Mucosa of gallbladder (tissue), 1 donor: Measurements from ENCODE around the gene FAM8A1. TPM values are rescaled to one million over a fixed set of nuclear protein-coding genes. Genes with fewer than 3 reads are reported as not detected.
"Not testable (repeated sequence)": the region's sequence is repeated elsewhere in the genome, so short reads cannot be mapped to it uniquely, and the experiment has no call there.

Experiments used
- DNase-seq: peaks from one replicate; pipeline ENCODE4 v3.0.0-alpha.2; 2020; ENCODE audit warnings: low spot score
- total RNA-seq: library from RNA; stranded (reverse); gene quantifications from one replicate; pipeline ENCODE4 v1.2.1, GENCODE V29; 2021
- donor health status: DM: no; HTN: no; CAD: no.

The FAM8A1 gene, protein sequence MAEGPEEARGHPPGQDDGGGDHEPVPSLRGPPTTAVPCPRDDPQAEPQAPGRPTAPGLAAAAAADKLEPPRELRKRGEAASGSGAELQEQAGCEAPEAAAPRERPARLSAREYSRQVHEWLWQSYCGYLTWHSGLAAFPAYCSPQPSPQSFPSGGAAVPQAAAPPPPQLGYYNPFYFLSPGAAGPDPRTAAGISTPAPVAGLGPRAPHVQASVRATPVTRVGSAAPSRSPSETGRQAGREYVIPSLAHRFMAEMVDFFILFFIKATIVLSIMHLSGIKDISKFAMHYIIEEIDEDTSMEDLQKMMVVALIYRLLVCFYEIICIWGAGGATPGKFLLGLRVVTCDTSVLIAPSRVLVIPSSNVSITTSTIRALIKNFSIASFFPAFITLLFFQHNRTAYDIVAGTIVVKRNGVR
- 34.3 TPM for total RNA-seq

DNA sequence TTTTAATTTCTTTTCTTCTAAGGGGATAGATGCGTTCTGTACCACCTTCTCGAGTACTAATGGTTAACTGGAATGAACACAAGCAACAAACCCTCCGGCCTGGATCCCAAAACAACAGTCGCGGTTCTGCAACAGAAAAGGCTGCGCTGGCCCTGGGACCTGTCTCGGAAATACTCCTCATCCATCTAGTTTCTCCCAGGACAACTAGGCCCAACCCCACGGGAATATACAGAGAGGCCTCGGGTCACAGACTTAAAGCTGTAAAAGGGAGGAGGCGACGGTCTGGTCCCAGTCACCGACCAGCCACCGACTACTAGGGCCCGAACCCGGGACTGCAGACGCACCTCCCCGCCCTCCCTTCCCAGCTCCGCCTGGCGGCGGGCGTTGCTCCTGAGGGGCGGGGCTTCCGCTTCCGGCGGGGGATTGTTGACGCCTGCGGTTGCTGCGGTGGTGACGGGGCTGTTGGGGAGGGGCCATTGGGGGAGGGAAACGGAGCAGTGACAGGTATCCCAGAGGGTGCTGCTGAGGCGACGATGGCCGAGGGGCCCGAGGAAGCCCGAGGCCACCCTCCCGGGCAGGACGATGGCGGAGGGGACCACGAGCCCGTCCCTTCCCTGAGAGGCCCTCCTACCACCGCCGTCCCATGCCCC is at the start of gene FAM8A1:
Gene FAM8A1, plus strand, starts transcription at position 426 of the 650 bp plus-strand sequence. Its CDS starts 108 bp downstream, at position 534.
- DNase-seq: peak; percentile 95

DNA sequence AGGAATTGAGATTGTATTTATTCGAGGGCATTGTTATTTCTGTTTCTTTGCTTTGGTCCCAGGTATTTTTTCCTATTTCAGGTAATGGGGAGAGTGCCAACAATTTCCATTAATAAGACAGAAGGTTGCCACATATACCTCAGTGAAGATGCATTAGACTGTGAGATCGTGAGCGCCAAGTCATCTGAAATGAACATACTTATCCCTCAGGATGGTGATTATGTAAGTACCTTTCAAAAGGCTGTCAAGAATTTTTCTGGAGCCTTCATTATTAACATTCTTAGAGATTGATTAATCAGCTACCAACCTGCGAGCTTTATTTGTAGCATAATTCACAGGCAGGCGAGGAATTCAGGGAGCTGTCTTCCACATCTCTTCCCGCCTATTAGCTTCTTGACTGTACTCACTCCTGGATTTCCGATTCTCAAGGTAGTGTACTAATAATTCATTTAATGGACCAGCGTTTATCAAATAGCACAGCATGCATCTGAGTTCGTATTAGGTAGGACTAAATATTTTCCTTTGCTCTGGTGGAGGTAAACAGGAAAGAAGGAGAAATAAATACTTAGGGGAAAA is 48.6 kb upstream of the FAM8A1 start:
- DNase-seq: no peak

DNA sequence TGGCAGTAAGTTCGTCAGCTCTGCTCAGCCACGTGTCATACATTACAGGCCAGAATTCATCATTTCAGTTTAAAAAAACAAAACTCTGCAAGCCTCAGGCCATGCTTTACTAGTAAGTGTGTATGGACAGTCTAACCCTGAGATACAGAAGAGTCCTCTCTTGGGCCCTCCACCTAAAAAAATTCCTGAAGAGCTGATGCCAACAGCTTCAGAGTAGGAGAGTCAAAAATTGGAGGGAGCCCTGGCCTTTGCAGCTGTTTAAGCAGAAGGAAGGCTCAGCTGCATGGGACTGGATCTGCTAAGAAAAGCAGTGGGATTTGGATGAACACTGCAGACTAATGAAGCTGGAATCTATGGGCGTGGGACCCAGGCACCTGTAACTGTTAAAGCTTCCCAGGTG is 47.2 kb upstream of the FAM8A1 start:
- DNase-seq: no peak

DNA sequence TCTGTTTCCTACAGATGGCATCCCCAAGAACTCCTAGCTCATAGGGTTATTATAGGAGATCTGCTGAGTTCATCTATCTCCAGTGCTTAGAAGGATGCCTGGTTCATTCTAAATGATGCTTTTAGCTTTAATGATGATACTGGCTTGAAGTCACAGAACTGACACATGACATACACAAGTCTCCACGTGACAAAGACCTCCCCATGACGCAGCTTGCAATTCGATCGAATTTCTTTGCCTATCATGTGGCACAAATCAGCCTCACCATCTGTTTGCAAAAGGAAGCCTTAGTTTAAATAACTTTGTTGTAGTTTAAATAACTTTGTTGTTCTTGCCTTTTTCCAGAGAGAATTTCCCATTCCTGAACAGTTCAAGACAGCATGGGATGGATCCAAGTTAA is 44.1 kb upstream of the FAM8A1 start:
- DNase-seq: no peak

DNA sequence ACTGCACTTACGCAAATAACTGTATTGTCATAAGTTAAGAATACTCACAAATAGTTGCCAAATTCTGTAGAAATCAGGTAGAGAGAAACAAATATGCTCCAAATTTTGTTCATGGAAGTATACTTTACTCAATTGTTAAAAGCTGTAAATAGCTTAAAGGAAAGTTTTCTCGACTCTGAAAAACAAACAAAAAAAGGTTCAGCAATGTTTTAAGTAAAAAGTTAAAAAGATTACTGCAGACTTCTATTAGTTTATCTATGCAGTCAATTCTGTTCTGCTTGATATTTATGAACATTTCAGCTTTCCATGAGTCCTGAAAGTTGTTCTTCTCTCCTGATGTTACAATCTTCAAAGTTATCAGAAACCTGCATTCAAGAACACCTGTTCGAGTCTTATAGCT is 37.5 kb upstream of the FAM8A1 start:
- no peak for DNase-seq

DNA sequence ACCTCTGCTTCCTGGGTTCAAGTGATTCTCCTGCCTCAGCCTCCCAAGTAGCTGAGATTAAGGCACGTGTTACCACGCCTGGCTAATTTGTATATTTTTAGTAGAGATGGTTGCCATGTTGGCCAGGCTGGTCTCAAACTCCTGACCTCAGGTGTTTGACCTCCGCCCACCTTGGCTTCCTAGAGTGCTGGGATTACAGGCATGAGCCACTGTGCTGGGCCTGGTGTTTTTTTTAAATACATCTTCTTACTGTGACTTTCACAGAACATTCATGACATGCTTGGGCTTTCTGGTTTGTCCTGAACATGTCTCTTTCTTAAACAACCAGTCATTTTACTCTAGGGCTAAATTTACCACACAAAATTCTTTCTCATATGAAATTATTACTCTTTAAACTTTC is 34.7 kb upstream of the FAM8A1 start:
- DNase-seq: no peak

DNA sequence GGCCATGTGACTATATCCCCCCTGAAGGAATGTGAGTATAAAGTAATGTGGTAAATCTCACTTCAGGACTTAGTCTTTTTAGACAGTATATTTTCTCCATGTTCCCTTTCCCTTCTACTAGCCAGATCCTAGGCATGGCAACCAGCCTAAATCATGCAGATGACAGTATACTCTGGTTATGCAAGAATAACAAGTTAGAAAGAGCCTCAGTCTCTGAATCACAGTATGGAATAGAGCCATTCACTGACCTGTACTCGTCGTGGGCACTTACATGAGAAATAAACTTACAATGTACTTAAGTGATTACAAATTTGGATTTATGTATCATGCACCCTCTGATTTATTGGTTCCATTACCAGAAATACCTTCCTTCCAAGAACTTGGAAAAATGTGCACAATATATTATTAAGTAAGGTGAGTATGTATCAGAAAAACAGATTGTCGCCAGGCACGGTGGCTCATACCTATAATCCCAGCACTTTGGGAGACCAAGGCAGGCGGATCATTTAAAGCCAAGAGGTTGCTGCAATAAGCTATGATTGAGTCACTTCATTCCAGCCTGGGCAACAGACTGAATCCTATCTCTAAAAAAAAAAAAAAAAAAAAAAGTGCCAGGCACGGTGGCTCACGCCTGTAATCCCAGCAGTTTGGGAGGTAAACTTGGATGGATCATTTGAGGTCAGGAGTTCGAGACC is 25.1 kb upstream of the FAM8A1 start:
- no peak for DNase-seq

DNA sequence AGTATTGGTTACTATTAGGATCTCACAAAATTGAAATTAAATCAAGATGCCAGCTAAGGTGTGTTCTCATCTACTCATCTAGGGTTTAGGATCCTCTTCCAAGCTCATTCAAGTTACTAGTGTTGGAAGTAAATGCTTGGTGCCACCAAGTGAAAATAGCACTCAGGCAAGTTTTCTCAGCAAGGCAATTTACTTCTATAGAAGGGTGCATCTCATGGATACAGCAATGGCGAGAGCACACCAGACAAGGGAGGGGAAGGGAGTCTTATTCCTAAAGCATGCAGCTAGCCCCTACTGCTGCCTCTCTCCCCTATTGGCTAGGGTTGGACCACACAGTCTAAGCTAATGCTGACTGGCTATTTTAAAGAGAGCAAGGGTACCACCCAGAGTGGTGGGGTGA is 23.0 kb upstream of the FAM8A1 start:
- no peak for DNase-seq

DNA sequence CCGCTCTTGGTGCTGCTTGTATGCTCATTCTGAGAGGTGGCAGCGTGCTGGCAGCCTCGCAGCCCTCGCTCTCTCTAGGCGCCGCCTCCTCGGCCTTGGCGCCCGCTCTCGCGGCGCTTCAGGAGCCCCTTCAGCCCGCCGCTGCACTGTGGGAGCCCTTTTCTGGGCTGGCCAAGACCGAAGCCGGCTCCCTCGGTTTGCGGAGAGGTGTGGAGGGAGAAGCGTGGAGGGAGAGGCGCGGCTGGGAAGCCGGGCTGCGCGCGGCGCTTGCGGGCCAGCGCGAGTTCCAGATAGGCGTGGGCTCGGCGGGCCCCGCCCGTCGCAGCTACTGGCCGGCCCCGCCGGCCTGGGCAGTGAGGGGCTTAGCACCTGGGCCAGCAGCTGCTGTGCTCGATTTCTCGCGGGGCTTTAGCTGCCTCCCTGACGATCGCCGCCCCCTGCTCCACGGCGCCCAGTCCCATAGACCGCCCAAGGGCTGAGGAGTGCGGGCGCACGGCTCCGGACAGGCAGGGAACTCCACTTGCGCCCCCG is 19.5 kb upstream of the FAM8A1 start:
- DNase-seq: no peak

DNA sequence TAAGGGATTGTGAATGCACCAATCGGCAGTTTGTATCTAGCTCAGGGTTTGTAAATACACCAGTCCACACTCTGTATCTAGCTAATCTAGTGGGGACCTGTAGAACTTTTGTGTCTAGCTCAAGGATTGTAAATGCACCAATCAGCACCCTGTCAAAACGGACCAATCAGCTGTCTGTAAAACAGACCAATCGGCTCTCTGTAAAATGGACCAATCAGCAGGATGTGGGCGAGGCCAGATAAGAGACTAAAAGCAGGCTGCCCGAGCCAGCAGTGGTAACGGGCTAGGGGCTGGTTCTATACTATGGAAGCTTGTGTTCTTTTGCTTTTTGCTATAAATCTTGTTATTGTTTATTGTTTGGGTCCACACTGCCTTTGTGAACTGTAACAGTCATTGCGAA is 18.8 kb upstream of the FAM8A1 start:
- DNase-seq: not testable (repeated sequence)

DNA sequence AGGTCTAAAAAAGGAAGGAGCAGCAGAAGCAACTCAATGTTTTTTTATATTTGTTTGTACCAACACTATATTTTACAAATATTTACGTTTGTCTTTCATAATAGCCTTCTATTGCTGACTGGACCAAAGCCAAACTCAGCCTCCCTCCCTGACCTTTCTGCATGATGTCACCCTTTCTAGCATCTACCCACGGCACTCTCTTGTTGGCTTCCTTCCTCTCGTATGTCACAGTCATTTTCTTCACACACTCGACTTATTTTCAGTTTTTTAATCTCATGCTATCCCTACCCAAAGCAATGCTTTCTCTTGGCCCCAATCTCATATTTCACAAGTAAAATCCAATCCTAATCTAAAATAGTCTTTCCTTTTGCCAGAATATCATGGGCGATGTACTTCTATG is 16.3 kb upstream of the FAM8A1 start:
- DNase-seq: no peak

DNA sequence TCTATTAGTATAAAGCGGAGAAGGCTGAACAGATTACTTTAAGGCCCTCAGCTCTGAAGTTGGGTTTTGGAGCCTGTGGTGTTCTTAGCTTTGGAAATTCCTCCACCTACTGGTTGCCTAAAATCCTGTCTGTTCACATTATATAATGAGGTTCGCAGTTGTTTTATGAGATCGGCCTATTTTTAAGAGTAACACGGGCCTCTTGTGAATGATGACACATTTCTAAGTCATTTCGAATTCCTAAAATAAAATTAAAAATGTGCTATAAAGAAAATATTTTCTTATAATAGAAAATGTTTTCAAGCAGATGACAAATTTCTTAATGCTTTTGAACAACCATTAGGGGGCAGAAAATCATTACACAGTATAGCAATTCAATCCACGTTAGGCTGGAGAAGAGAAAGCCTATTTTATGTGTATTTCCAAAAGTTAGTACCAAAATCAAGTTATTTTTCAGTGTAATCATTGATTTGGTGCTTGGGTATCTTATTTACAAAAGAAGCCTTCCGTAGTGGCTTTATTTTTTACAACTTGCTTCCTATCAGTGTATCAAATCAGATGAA is 15.8 kb upstream of the FAM8A1 start:
- peak; percentile 34 for DNase-seq

DNA sequence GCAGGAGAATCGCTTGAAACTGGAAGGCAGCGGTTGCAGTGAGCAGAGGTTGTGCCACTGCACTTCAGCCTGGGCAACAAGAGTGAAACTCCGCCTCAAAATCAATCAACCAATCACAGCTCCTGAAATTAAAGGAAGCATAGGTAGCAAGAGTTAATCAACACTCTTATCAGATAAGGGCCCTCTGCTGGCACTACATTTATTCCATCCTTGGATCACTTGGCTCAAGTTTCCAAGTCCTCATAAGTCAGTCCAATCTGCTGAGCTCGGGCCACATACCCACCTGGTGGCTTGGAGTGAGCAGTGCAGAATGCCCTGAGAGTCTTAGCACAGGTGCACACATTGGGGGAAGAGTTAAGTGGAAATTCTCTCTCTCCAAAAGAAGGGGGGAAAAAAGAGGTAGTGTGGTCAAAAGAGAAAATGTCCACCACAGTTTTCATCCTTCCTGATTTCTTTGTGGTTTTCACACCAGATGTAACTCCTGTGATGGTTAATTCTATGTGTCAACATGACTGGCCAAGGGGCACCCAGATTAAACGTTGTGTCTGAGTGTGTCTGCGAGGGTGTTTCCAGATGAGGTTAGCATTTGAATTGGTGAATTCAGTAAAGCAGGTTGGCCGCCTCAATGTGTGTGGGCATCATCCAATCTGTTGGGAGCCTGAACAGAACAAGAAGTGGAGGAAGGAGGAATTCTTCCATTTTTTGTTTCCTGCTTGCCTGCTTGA is 14.2 kb upstream of the FAM8A1 start:
- DNase-seq: peak; percentile 59

DNA sequence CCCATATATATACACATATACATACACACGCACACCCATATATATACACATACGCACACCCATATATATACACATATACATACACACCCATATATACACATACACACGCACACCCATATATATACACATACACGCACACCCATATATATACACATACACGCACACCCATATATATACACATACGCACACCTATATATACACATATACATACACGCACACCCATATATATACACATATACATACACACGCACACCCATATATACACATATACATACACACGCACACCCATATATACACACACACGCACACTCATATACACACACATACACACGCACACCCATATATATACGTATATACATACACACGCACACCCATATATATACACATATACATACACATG is 13.5 kb upstream of the FAM8A1 start:
- DNase-seq: not testable (repeated sequence)

DNA sequence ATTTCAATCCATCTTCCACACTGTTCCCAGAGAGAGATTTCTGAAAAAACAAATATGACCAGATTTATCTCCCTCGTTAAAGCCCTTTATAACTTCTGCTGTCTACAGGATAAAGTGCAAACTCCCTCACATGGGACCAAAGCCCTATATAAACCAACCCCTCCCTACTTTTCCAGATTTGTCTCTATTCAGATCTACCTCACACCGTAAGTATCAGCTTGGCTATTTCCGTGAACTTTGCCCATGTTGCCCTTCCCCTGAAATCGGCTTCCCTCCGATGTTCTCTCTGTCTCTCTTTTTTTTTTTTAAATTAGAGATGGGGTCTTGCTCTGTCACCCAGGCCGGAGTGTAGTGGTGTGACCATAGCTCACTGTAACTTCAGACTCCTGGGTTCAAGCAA is 12.1 kb upstream of the FAM8A1 start:
- no peak for DNase-seq

DNA sequence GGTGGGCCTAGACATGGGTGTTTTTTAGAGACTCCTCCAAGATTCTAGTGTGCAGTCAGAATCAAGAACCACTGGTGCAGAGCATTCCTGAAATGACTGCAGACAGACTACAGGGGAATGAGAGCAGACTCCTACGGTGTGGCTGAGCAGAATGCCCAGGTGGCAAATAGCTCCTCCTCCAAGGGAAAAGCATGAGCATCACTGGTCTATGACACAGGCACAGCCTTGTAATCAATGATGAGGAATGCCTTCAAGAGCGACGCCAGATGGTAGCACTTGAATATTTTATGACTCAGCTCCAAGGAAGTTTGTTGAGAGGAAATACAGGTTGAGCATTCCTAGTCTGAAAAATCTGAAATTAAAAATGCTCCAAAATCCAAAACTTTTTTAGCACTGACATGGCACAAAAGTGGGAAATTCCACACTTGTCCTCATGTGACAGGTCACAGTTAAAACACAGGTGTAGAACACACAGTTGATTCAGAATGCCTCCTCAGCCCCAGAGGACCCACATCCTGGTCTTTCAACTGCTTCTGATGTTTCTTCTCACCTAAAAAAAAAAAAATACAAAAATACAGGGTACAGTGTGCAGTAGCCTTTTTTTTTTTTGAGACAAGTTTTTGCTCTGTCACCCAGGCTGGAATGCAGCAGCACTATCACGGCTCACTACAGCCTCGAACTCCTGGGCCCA is 10.6 kb upstream of the FAM8A1 start:
- peak; percentile 66 for DNase-seq

DNA sequence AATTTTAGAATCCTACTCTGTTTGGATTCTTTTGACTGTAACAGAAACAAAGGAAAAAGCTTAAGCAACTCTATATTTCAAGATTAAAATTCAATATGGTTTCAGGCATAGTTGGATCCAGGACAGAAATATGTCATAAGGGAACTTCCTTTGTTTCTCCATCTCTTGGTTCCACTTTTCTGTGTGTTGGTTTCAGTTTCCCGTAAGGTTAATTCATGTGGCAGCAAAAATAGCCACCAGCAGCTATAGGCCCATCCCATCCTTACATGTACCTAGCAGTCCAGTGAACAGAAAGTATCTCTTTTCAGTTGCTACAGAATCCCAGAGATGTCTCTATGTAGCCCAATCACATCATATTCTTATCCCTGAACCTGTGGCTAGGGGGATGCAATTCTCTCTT is 8.8 kb upstream of the FAM8A1 start:
- DNase-seq: no peak

DNA sequence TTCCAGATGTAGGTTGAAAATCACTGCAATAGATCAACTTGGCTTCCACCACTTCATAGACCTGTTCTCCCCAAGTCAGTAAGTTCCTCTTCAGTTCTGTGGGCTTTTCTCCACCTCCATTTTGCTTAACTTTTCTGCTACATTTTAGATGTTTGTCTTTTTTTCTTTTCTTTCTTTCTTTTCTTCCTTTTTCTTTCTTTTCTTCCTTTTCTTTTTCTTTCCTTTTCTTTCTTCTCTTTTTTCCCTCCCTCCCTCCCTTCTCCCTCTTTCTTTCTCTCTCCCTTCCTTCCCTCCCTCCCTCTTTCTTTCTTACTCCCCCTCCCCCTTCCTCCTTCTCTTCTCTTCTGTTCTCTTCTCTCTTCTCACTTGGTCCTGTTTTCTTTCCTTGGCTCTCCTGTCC is 6.9 kb upstream of the FAM8A1 start:
- DNase-seq: no peak

DNA sequence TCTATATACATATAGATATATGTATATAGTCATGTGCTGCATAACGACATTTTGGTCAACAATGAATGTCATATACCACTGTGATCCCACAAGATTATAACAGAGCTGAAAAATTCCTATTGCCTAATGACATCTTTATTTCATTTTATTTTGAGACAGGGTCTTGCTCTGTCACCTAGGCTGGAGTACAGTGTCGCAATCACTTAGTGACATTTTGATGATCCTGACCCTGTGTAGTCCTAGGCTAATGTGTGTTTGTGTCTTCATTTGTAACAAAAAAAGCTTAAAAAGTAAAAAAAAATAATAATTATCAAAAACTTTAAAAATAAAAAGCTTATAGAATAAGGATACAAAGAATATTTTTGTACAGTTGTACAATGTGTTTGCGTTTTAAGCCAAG is 4.0 kb upstream of the FAM8A1 start:
- DNase-seq: no peak

DNA sequence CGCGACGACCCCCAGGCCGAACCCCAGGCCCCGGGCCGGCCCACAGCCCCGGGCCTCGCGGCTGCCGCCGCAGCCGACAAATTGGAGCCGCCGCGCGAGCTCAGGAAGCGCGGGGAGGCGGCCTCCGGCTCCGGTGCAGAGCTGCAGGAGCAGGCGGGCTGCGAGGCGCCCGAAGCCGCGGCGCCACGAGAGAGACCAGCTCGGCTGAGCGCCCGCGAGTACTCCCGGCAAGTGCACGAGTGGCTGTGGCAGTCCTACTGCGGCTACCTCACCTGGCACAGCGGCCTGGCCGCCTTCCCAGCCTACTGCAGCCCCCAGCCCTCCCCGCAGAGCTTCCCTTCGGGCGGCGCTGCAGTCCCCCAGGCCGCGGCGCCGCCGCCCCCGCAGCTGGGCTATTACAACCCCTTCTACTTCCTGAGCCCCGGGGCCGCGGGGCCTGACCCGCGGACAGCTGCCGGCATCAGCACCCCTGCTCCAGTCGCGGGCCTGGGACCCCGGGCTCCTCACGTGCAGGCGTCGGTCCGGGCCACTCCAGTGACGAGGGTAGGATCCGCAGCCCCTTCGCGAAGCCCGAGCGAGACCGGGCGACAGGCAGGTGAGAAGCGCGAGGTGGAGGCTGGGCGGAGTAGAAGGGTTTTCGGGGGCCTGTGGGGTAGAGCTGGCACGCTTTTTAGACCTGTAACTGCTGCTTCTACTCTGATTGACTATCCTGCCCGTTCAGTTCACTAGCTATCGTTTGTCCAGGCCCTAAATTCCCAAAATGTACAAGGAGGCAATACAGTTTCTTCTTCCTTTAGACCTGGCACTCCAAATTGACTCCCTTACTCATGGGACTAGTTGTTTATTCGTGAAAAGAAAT is 654 bp downstream of the FAM8A1 start:
- peak; percentile 18 for DNase-seq
